Measurements from ENCODE around the gene CWC27. TPM values are rescaled to one million over a fixed set of nuclear protein-coding genes. Genes with fewer than 3 reads are reported as not detected.

Gene CWC27
- total RNA-seq, 1 donor from 2014 or later: 23.3 TPM

- Mint-ChIP-seq H3K9me3 (ENCODE audit: unreplicated experiment) (no peaks in the 10 kb centered on the region), H3K4me3 (ENCODE audit: unreplicated experiment) (no peak overlapping the region), H3K4me1 (ENCODE audit: low read depth, unreplicated experiment) (no peaks in the 10 kb centered on the region), H3K27me3 (ENCODE audit: unreplicated experiment) (no peaks in the 10 kb centered on the region), H3K27ac (ENCODE audit: unreplicated experiment) (no peak overlapping the region), H3K36me3 (ENCODE audit: unreplicated experiment) (no peaks in the 10 kb centered on the region)
- DNase-seq: no peak
- TF ChIP-seq CTCF (IDR thresholded peaks at IDR 0.05; ENCODE audit: partially characterized antibody, unreplicated experiment): no peak
These were observed 115.2 kb downstream of the CWC27 start for GRCh38 chr5:64883912-64884311.

GRCh38 chr5:64884541-64884940, 115.8 kb downstream of the CWC27 start:
- Mint-ChIP-seq H3K9me3 (ENCODE audit: unreplicated experiment) (no peaks in the 10 kb centered on the region), H3K4me1 (ENCODE audit: low read depth, unreplicated experiment) (no peaks in the 10 kb centered on the region), H3K36me3 (ENCODE audit: unreplicated experiment) (no peaks in the 10 kb centered on the region), H3K27ac (ENCODE audit: unreplicated experiment) (no peak overlapping the region), H3K4me3 (ENCODE audit: unreplicated experiment) (no peak overlapping the region), H3K27me3 (ENCODE audit: unreplicated experiment) (no peaks in the 10 kb centered on the region)
- TF ChIP-seq CTCF (IDR thresholded peaks at IDR 0.05; ENCODE audit: partially characterized antibody, unreplicated experiment): no peak
- no peak for DNase-seq

- DNase-seq: no peak
- Mint-ChIP-seq H3K4me1 (ENCODE audit: low read depth, unreplicated experiment) (no peaks in the 10 kb centered on the region), H3K9me3 (ENCODE audit: unreplicated experiment) (no peaks in the 10 kb centered on the region), H3K36me3 (ENCODE audit: unreplicated experiment) (no peaks in the 10 kb centered on the region), H3K27me3 (ENCODE audit: unreplicated experiment) (no peaks in the 10 kb centered on the region), H3K27ac (ENCODE audit: unreplicated experiment) (no peak overlapping the region), H3K4me3 (ENCODE audit: unreplicated experiment) (no peak overlapping the region)
- no peak for TF ChIP-seq CTCF (IDR thresholded peaks at IDR 0.05; ENCODE audit: partially characterized antibody, unreplicated experiment)
These were observed 119.2 kb downstream of the CWC27 start for GRCh38 chr5:64887910-64888309.

GRCh38 chr5:64895748-64896147, 127.0 kb downstream of the CWC27 start:
- DNase-seq: no peak
- Mint-ChIP-seq H3K27ac (ENCODE audit: unreplicated experiment) (no peak overlapping the region), H3K36me3 (ENCODE audit: unreplicated experiment) (no peaks in the 10 kb centered on the region), H3K9me3 (ENCODE audit: unreplicated experiment) (no peaks in the 10 kb centered on the region), H3K4me3 (ENCODE audit: unreplicated experiment) (no peak overlapping the region), H3K4me1 (ENCODE audit: low read depth, unreplicated experiment) (no peaks in the 10 kb centered on the region), H3K27me3 (ENCODE audit: unreplicated experiment) (no peaks in the 10 kb centered on the region)
- TF ChIP-seq CTCF (IDR thresholded peaks at IDR 0.05; ENCODE audit: partially characterized antibody, unreplicated experiment): no peak

GRCh38 chr5:64899838-64900237, 131.1 kb downstream of the CWC27 start:
- no peak overlapping the region for H3K4me3 Mint-ChIP-seq (ENCODE audit: unreplicated experiment)
- H3K9me3 Mint-ChIP-seq (ENCODE audit: unreplicated experiment): no peaks in the 10 kb centered on the region
- H3K27me3 Mint-ChIP-seq (ENCODE audit: unreplicated experiment): no peaks in the 10 kb centered on the region
- no peak for TF ChIP-seq CTCF (IDR thresholded peaks at IDR 0.05; ENCODE audit: partially characterized antibody, unreplicated experiment)
- no peak overlapping the region for H3K27ac Mint-ChIP-seq (ENCODE audit: unreplicated experiment)
- no peak for DNase-seq
- H3K36me3 Mint-ChIP-seq (ENCODE audit: unreplicated experiment): no peaks in the 10 kb centered on the region
- H3K4me1 Mint-ChIP-seq (ENCODE audit: low read depth, unreplicated experiment): no peaks in the 10 kb centered on the region
